Spinal cord (tissue), 10 donors: Measurements from ENCODE around the gene CYLD. TPM values are rescaled to one million over a fixed set of nuclear protein-coding genes. Genes with fewer than 3 reads are reported as not detected.

Experiments
- DNase-seq, 6 donors: peaks; one replicate each; pipeline versions ENCODE4 v3.0.0 to v3.0.0-alpha.2; 2013 to 2015; ENCODE audit warnings: low spot score in 6 of 6, low read depth in 4 of 6
- H3K27ac ChIP-seq: one replicate; pipeline ENCODE4 v1.5.1; 2013; ENCODE audit warnings: low read depth, low read length, control low read depth
- H3K27me3 ChIP-seq: one replicate; pipeline ENCODE4 v1.6.1; 2013; ENCODE audit warnings: low read length; ENCODE audit not compliant: control insufficient read depth, insufficient read depth
- H3K36me3 ChIP-seq: one replicate; pipeline ENCODE4 v1.6.1; 2013; ENCODE audit warnings: low read length; ENCODE audit not compliant: control insufficient read depth, insufficient read depth
- H3K4me1 ChIP-seq: one replicate; pipeline ENCODE4 v1.6.1; 2013; ENCODE audit warnings: low read length; ENCODE audit not compliant: control insufficient read depth, insufficient read depth
- H3K4me3 ChIP-seq: one replicate; pipeline ENCODE4 v1.5.1; 2013; ENCODE audit warnings: low read depth, low read length, control low read depth
- H3K9me3 ChIP-seq: one replicate; pipeline ENCODE4 v1.6.1; 2013; ENCODE audit warnings: low read length; ENCODE audit not compliant: control insufficient read depth, insufficient read depth
- WGBS: methylation state at CpG from one replicate; pipeline ENCODE4 v1.1.5; 2013; ENCODE audit warnings: missing lambda C conversion rate; ENCODE audit not compliant: insufficient coverage; 5-methylcytosine and 5-hydroxymethylcytosine counted together
- polyA plus RNA-seq, 2 donors: library from polyadenylated mRNA; unstranded; fragments of 120-200 nt; gene quantifications; one replicate each; pipeline ENCODE4 v1.2.1, GENCODE V29; 2013; ENCODE audit not compliant: insufficient read length in 2 of 2
- total RNA-seq, 2 donors: library from RNA; depleted of rRNA in 1 of 2; stranded (reverse); fragments of 120-200 nt in 1 of 2; fragments of >200 nt in 1 of 2; gene quantifications; one replicate each; pipeline versions ENCODE4 v1.2.3 to v1.2.4, GENCODE V29; 2013 to 2014
- donor health status: healthy.

The CYLD gene
- total and polyA plus RNA-seq, 4 donors, result 28.4 to 65.8 (median 36.2) TPM

DNA sequence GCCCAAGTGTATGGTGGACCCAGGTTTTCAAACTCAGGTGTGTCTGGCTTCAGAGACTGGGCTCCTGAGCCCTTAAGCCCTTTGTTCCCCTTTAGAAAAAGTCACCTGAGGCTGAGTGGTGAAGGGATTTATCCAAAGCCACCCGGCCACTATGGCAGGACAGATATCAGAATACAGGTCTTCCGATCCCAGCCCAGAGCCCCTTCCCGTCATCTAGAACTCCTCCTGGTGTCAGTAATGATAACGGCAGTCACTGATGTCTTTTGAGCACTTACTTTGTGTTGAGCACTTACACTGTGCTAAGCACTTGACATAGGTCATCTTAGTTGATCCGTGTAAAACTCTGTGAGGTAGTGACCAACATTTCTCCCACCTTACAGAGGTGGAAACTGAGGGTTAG is 31.9 kb upstream of the CYLD start:
- H3K27me3 ChIP-seq, result peaks cover 2% of the 10 kb centered on the region
- no peak overlapping the region for H3K4me3 ChIP-seq
- H3K27ac ChIP-seq, result no peak overlapping the region
- peaks cover 3% of the 10 kb centered on the region for H3K36me3 ChIP-seq
- peaks cover 15% of the 10 kb centered on the region for H3K4me1 ChIP-seq
- 90% methylated on average over 3 of the region's 5 CpGs for whole genome bisulfite sequencing
- peaks cover 1% of the 10 kb centered on the region for H3K9me3 ChIP-seq
- DNase-seq, result no peak

DNA sequence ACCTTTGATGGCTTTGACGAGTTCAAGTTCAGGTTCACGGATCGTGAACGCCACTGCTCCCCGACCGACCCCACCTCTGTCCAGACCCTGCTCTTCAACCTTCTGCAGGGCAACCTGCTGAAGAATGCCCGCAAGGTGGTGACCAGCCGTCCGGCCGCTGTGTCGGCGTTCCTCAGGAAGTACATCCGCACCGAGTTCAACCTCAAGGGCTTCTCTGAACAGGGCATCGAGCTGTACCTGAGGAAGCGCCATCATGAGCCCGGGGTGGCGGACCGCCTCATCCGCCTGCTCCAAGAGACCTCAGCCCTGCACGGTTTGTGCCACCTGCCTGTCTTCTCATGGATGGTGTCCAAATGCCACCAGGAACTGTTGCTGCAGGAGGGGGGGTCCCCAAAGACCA is 30.8 kb upstream of the CYLD start:
- peaks cover under 1% of the 10 kb centered on the region for H3K9me3 ChIP-seq
- peaks cover 2% of the 10 kb centered on the region for H3K27me3 ChIP-seq
- peaks cover 3% of the 10 kb centered on the region for H3K36me3 ChIP-seq
- peaks cover 15% of the 10 kb centered on the region for H3K4me1 ChIP-seq
- H3K4me3 ChIP-seq, result no peak overlapping the region
- no peak for DNase-seq
- H3K27ac ChIP-seq, result no peak overlapping the region
- 96% methylated on average over 21 of the region's 21 CpGs for WGBS

DNA sequence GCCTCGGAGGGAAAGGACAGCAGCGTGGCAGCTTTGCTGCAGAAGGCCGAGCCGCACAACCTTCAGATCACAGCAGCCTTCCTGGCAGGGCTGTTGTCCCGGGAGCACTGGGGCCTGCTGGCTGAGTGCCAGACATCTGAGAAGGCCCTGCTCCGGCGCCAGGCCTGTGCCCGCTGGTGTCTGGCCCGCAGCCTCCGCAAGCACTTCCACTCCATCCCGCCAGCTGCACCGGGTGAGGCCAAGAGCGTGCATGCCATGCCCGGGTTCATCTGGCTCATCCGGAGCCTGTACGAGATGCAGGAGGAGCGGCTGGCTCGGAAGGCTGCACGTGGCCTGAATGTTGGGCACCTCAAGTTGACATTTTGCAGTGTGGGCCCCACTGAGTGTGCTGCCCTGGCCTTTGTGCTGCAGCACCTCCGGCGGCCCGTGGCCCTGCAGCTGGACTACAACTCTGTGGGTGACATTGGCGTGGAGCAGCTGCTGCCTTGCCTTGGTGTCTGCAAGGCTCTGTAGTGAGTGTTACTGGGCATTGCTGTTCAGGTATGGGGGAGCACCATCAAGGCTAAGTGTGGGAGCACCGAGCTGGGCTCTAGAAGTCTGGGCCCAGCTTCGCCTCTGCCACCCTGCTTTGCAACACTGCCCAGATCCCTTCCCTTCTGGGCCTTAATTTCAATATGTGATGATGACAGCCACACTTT is 29.9 kb upstream of the CYLD start:
- Histone ChIP-seq H3K36me3 (peaks cover 3% of the 10 kb centered on the region), H3K9me3 (no peaks in the 10 kb centered on the region), H3K27me3 (no peaks in the 10 kb centered on the region), H3K4me1 (peaks cover 15% of the 10 kb centered on the region), H3K27ac (no peak overlapping the region), H3K4me3 (no peak overlapping the region)
- DNase-seq, result peak in 5 of 6 donors; percentile 26 to 84 (median 36)
- 47% methylated on average over 23 of the region's 25 CpGs for WGBS

DNA sequence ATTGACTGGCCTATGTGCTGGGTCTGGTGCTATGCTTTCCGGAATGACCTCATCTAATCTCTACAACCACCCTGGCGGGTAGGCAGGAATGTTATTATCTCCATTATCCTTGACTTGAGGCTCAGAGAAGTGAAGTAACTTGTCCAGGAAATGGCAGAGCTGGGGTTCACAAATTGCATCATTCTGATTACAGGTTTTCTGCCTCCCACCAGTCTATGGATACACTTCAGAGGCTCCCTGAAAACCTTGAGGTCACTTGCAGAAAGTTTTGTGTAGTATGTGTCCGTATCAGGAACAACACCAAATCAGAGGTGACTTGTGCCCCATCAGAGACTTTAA is 29.4 kb upstream of the CYLD start:
- Histone ChIP-seq H3K4me1 (peaks cover 15% of the 10 kb centered on the region), H3K27ac (no peak overlapping the region), H3K9me3 (no peaks in the 10 kb centered on the region), H3K36me3 (peaks cover 3% of the 10 kb centered on the region), H3K27me3 (no peaks in the 10 kb centered on the region), H3K4me3 (no peak overlapping the region)
- no CpG with 5 or more reads among the region's 3 CpGs for WGBS
- no peak for DNase-seq

DNA sequence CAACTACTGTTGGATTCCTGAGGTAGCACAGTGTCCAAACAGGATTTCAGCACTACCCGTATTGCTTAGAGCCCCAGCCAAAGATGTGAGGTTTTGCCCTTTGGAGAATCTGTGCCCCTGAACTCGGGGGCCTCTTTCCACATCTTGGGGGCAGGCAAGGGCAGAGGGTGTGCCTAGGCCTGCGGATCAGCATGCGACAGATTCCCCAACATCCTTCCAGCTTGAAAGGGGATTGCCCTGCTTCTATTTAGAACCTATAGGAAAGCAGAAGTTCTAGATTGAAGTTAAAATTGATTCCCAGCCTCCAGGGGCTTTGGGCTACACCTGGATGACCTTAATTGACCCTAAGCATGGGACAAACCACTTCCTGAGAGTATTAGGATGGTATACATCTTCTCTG is 28.9 kb upstream of the CYLD start:
- Histone ChIP-seq H3K27ac (no peak overlapping the region), H3K27me3 (no peaks in the 10 kb centered on the region), H3K4me3 (no peak overlapping the region), H3K36me3 (peaks cover 3% of the 10 kb centered on the region), H3K9me3 (no peaks in the 10 kb centered on the region), H3K4me1 (peaks cover 15% of the 10 kb centered on the region)
- DNase-seq, result no peak
- 82% methylated on average over 2 of the region's 4 CpGs for WGBS

DNA sequence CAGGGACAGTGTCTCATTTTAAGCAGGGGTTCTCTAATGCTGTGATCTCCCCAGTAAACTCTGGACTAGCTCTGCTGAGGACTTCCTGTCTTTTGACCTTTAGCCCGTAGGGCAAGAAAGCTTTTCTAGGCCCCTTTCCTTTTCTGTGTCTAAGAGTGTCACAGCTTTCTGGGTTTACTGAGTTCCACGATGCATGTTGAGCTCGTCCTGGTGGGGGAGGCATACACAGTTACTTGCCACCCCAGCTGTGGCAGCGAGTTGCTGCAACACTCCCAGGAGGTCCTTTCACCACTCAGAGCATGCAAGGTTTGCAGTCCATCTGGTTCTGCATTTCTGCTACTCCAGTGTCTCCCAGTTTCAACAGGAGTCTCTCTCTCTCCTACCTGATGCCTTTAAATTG is 24.8 kb upstream of the CYLD start:
- Histone ChIP-seq H3K4me1 (peaks cover 2% of the 10 kb centered on the region), H3K9me3 (no peaks in the 10 kb centered on the region), H3K4me3 (no peak overlapping the region), H3K27ac (no peak overlapping the region), H3K27me3 (peaks cover 3% of the 10 kb centered on the region), H3K36me3 (peaks cover 1% of the 10 kb centered on the region)
- no peak for DNase-seq
- WGBS, result 81% methylated on average over 4 of the region's 4 CpGs

DNA sequence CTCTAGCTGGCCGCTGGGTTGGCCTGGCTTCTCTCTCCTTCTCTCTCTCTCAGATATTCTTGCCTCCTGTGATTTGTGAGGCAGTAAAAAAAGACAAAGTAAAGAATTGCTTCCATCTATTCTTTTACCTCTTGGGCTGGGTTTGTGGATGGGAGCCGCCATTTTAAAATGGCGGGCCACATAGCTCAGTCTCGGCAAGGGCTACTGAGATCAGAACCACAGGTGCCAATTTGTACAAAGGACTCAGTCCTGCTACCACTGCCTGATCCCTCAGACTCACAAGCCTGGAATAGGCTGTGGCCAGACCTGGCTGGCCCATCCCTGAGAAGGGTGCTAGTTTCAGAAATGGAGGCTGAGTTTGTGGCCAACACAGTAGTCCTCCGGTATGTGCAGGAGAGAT is 24.4 kb upstream of the CYLD start:
- no peak for DNase-seq
- H3K36me3 ChIP-seq, result no peaks in the 10 kb centered on the region
- H3K9me3 ChIP-seq, result no peaks in the 10 kb centered on the region
- 100% methylated on average over 3 of the region's 5 CpGs for WGBS
- H3K27ac ChIP-seq, result no peak overlapping the region
- H3K4me3 ChIP-seq, result no peak overlapping the region
- H3K27me3 ChIP-seq, result peaks cover 3% of the 10 kb centered on the region
- no peaks in the 10 kb centered on the region for H3K4me1 ChIP-seq

DNA sequence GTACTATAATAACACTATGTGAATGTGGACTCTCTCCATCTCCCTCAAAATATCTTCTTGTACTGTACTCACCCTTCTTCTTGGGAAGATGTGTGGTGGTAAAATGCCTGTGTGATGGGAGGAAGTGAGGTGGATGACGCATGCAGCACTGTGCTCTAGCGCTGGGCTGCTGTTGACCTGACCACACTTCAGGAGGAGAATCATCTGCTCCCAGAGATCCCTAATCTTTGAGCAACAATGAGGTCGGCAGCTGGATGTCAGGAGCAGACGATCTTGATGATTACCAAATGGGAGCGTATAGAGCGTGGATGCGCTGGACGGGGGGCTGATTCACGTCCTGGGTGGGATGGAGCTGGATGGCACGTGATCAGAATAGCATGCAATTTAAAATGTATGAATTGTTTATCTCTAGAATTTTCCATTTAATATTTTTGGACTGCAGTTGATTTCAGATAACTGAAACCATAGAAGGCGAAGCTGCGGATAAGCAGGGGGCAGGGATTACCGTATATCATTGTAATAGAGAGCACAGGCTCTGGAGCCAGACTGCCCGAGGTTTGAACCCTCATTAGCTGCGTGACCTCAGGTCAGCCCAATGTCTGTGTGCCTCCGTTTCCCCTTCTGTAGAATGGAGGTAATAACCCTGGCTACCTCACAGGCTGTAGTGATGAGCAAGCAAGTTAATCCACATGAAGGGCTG is 23.7 kb upstream of the CYLD start:
- Histone ChIP-seq H3K4me1 (no peaks in the 10 kb centered on the region), H3K9me3 (no peaks in the 10 kb centered on the region), H3K4me3 (no peak overlapping the region), H3K27me3 (peaks cover 3% of the 10 kb centered on the region), H3K36me3 (no peaks in the 10 kb centered on the region), H3K27ac (no peak overlapping the region)
- no peak for DNase-seq
- WGBS, result 82% methylated on average over 14 of the region's 16 CpGs

DNA sequence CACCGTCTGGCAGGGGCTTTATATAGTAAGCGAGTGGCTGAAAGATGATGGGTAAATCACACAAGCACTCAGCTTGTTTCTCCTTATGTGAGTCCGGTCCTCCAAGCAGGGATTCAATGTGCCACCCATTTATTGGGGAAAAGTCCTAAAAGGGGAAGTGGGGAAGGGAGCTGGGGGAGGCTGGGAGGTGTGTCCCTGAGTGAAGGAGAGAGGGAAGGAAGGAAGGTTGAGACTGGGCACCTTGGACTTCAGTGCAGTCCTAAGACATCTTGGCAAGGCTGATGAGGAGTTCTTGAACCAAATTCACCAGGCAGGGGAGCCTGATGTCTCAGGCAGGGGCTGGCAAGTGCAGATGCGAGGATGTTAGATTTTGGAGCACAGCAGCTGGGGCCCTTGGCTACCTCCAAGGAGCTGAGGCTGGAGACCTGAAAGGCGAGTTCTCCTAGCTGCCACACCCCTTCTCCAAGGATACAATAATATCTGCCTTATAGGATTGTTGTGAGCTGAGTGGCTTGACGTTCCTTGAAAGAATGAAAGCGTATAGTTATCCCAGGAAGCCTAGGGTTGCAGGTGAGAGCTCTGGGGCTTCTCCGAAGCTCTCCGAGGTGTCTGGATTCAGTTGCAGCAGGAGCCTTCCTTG is 23.0 kb upstream of the CYLD start:
- Histone ChIP-seq H3K9me3 (no peaks in the 10 kb centered on the region), H3K36me3 (no peaks in the 10 kb centered on the region), H3K27ac (no peak overlapping the region), H3K27me3 (peaks cover 3% of the 10 kb centered on the region), H3K4me3 (no peak overlapping the region), H3K4me1 (no peaks in the 10 kb centered on the region)
- no peak for DNase-seq
- WGBS, result 96% methylated on average over 5 of the region's 9 CpGs
